Liver (tissue), 3 donors: ENCODE results near the gene KLHL42.

ENCODE experiments used
- SP1 ChIP-seq: IDR thresholded peaks from 2 replicates; pipeline ENCODE4 v1.6.1; 2018; ENCODE audit warnings: antibody characterized with exemption, mild to moderate bottlenecking
- TF ChIP-seq, protein P1 (sequence below): fragments of 150-350 bp; IDR thresholded peaks from 2 replicates; pipeline ENCODE4 v1.5.1; 2017; ENCODE audit warnings: improper control_type of control experiment, low read depth, low read length; ENCODE audit not compliant: missing input control
- donor health status: healthy.
- donor health status: healthy.

DNA sequence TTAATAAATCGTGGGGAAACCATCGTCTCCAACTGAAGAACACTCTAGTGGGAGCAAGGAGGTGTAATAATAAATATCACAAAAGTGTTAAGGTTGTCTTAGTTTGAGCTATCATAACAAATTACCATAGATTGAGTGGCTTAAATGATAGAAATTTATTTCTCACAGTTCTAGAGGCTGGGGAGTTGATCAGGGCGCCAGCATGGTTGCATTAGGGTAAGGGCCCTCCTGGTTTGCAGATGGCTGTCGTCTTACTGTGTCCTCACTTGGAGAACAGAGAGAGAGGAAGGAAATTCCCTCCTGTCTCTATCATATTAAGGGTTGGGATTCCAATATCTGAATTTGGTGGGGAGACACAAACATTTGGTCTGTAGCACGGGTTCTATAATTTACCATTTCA lies 36.4 kb upstream of the KLHL42 start:
- TF ChIP-seq SP1, result no peak
- TF ChIP-seq, protein P1, sequence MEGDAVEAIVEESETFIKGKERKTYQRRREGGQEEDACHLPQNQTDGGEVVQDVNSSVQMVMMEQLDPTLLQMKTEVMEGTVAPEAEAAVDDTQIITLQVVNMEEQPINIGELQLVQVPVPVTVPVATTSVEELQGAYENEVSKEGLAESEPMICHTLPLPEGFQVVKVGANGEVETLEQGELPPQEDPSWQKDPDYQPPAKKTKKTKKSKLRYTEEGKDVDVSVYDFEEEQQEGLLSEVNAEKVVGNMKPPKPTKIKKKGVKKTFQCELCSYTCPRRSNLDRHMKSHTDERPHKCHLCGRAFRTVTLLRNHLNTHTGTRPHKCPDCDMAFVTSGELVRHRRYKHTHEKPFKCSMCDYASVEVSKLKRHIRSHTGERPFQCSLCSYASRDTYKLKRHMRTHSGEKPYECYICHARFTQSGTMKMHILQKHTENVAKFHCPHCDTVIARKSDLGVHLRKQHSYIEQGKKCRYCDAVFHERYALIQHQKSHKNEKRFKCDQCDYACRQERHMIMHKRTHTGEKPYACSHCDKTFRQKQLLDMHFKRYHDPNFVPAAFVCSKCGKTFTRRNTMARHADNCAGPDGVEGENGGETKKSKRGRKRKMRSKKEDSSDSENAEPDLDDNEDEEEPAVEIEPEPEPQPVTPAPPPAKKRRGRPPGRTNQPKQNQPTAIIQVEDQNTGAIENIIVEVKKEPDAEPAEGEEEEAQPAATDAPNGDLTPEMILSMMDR, result no peak
